Activated CD8-positive, alpha-beta T cell treated with anti-CD3 and anti-CD28 coated beads, Interleukin-2, amount 10 ng/mL, durations not matched to agents 7 days and 5 days (primary cell): Measurements from ENCODE around the gene CIDEB. TPM values are rescaled to one million over a fixed set of nuclear protein-coding genes. Genes with fewer than 3 reads are reported as not detected.

Source experiments
- ATAC-seq: fragments of 150-1000 bp; cut with Tn5 transposase; one replicate; pipeline ENCODE4 v1.10.0; 2021; ENCODE audit warnings: moderate library complexity
- CTCF ChIA-PET: fragments of 350-600 bp; sonication (Branson Sonifier 250); formaldehyde crosslinking; loops from one replicate; lab custom pipeline; 2021; ENCODE audit warnings: antibody characterized with exemption; lab: Charles Lee
- POLR2A ChIA-PET: fragments of 350-600 bp; sonication (Branson Sonifier 250); formaldehyde crosslinking; loops from one replicate; lab custom pipeline; 2021; ENCODE audit warnings: antibody characterized with exemption; lab: Charles Lee
- DNase-seq: peaks from one replicate; pipeline ENCODE4 v3.0.0-alpha.2; 2020
- H3K27ac Mint-ChIP-seq: one replicate; pipeline ENCODE4 v1.8.0; 2021; ENCODE audit warnings: mild to moderate bottlenecking, mixed read lengths
- H3K27me3 Mint-ChIP-seq: one replicate; pipeline ENCODE4 v1.8.0; 2021; ENCODE audit warnings: low read depth, mixed read lengths
- H3K36me3 Mint-ChIP-seq: one replicate; pipeline ENCODE4 v1.8.0; 2021; ENCODE audit warnings: low read depth, mixed read lengths
- H3K4me1 Mint-ChIP-seq: one replicate; pipeline ENCODE4 v1.8.0; 2021; ENCODE audit warnings: low read depth, mixed read lengths
- H3K4me3 Mint-ChIP-seq: one replicate; pipeline ENCODE4 v1.8.0; 2021; ENCODE audit warnings: mild to moderate bottlenecking, mixed read lengths
- H3K9me3 Mint-ChIP-seq: one replicate; pipeline ENCODE4 v1.8.0; 2022; ENCODE audit warnings: mixed read lengths; ENCODE audit not compliant: insufficient read depth
- total RNA-seq, 2 experiments: library from RNA; stranded (reverse); gene quantifications; one replicate each; pipeline ENCODE4 v1.2.3, GENCODE V29; 2021

Gene CIDEB
- total RNA-seq, 2 experiments from 2014 or later = 47.2 to 48.2 TPM

GRCh38 chr14:24289649-24290280 lies 18.0 kb downstream of the CIDEB start:
- ChIA-PET POLR2A (interaction anchor here (0.8 to 2.8 kb wide), 7 partner anchors 8 to 142 kb away, joined by 3 to 12 read pairs (median 5); partner anchors contain the start of genes RABGGTA and TINF2), CTCF (interaction anchor here (1.1 to 26.4 kb wide), 10 partner anchors 10 to 142 kb away, joined by 4 to 801 read pairs (median 8); partner anchors contain the start of genes CIDEB, GMPR2, LTB4R and LTB4R2)
- no peak overlapping the region for H3K4me3 Mint-ChIP-seq
- H3K9me3 Mint-ChIP-seq = no peaks in the 10 kb centered on the region
- DNase-seq = peak; percentile 68
- peaks cover 51% of the 10 kb centered on the region for H3K36me3 Mint-ChIP-seq
- peak; percentile 84 for ATAC-seq
- no peaks in the 10 kb centered on the region for H3K27me3 Mint-ChIP-seq
- H3K4me1 Mint-ChIP-seq = peaks cover 28% of the 10 kb centered on the region
- no peak overlapping the region for H3K27ac Mint-ChIP-seq

- peaks cover 28% of the 10 kb centered on the region for H3K4me1 Mint-ChIP-seq
- CTCF ChIA-PET = interaction anchor here (1.5 kb wide), 1 partner anchor 10 kb away, joined by 5 read pairs; no protein-coding TSS in a partner anchor
- POLR2A ChIA-PET = no interaction called here
Observed at GRCh38 chr14:24286996-24287395, 20.8 kb downstream of the CIDEB start.

GRCh38 chr14:24285351-24285750 lies 22.4 kb downstream of the CIDEB start:
- Mint-ChIP-seq H3K9me3 (no peaks in the 10 kb centered on the region), H3K4me3 (no peak overlapping the region), H3K4me1 (peaks cover 19% of the 10 kb centered on the region), H3K36me3 (peaks cover 17% of the 10 kb centered on the region), H3K27me3 (no peaks in the 10 kb centered on the region), H3K27ac (no peak overlapping the region)
- ChIA-PET CTCF (no interaction called here), POLR2A (no interaction called here)
- no peak for ATAC-seq
- no peak for DNase-seq

More at GRCh38 chr14:24286996-24287395, 20.8 kb downstream of the CIDEB start:
- Mint-ChIP-seq H3K9me3 (no peaks in the 10 kb centered on the region), H3K27ac (no peak overlapping the region), H3K4me3 (no peak overlapping the region), H3K36me3 (peaks cover 32% of the 10 kb centered on the region), H3K27me3 (no peaks in the 10 kb centered on the region)
- no peak for DNase-seq
- no peak for ATAC-seq

- Mint-ChIP-seq H3K4me1 (peaks cover 16% of the 10 kb centered on the region), H3K27ac (no peak overlapping the region), H3K27me3 (no peaks in the 10 kb centered on the region), H3K4me3 (no peak overlapping the region), H3K36me3 (peaks cover 9% of the 10 kb centered on the region), H3K9me3 (no peaks in the 10 kb centered on the region)
- DNase-seq (no peak), ATAC-seq (no peak)
- POLR2A ChIA-PET = no interaction called here
- CTCF ChIA-PET = interaction anchor here (1.9 to 8.4 kb wide), 3 partner anchors 13 to 42 kb away, joined by 9 to 55 read pairs (median 17); partner anchors contain the start of gene TINF2
Observed at GRCh38 chr14:24284501-24285035, 23.2 kb downstream of the CIDEB start.

GRCh38 chr14:24283796-24284460 lies 23.8 kb downstream of the CIDEB start:
- Mint-ChIP-seq H3K36me3 (peaks cover 4% of the 10 kb centered on the region), H3K4me1 (peaks cover 18% of the 10 kb centered on the region), H3K27ac (no peak overlapping the region), H3K4me3 (no peak overlapping the region), H3K27me3 (no peaks in the 10 kb centered on the region), H3K9me3 (no peaks in the 10 kb centered on the region)
- no peak for ATAC-seq
- ChIA-PET POLR2A (interaction anchor here (0.7 to 1.0 kb wide), 3 partner anchors 13 to 113 kb away, joined by 3 read pairs; no protein-coding TSS in a partner anchor), CTCF (interaction anchor here (1.9 to 8.4 kb wide), 4 partner anchors 13 to 41 kb away, joined by 9 to 55 read pairs (median 22); partner anchors contain the start of genes RABGGTA and TINF2)
- no peak for DNase-seq

- Mint-ChIP-seq H3K4me3 (no peak overlapping the region), H3K27me3 (no peaks in the 10 kb centered on the region), H3K36me3 (peaks cover under 1% of the 10 kb centered on the region), H3K9me3 (no peaks in the 10 kb centered on the region), H3K4me1 (peaks cover 25% of the 10 kb centered on the region), H3K27ac (no peak overlapping the region)
- DNase-seq (no peak), ATAC-seq (no peak)
- POLR2A ChIA-PET = interaction anchor here (1.0 to 1.7 kb wide), 4 partner anchors 7 to 36 kb away, joined by 3 to 4 read pairs (median 3); no protein-coding TSS in a partner anchor
- CTCF ChIA-PET = interaction anchor here (1.1 to 8.4 kb wide), 6 partner anchors 12 to 51 kb away, joined by 3 to 57 read pairs (median 22); partner anchors contain the start of genes CIDEB, LTB4R, LTB4R2 and RABGGTA
Observed at GRCh38 chr14:24282736-24283135, 25.0 kb downstream of the CIDEB start.

- Mint-ChIP-seq H3K9me3 (no peaks in the 10 kb centered on the region), H3K27ac (no peak overlapping the region), H3K27me3 (no peaks in the 10 kb centered on the region), H3K36me3 (peaks cover 2% of the 10 kb centered on the region), H3K4me1 (peaks cover 29% of the 10 kb centered on the region), H3K4me3 (no peak overlapping the region)
- ATAC-seq = no peak
- DNase-seq = no peak
- CTCF ChIA-PET = interaction anchor here (1.1 to 8.4 kb wide), 6 partner anchors 8 to 52 kb away, joined by 3 to 57 read pairs (median 24); partner anchors contain the start of genes CIDEB, LTB4R, LTB4R2 and RABGGTA
- POLR2A ChIA-PET = interaction anchor here (1.2 to 1.7 kb wide), 2 partner anchors 8 to 14 kb away, joined by 3 to 4 read pairs; no protein-coding TSS in a partner anchor
Observed at GRCh38 chr14:24281636-24282035, 26.1 kb downstream of the CIDEB start.

GRCh38 chr14:24280797-24281460 lies 26.8 kb downstream of the CIDEB start:
- POLR2A ChIA-PET = interaction anchor here (1.7 to 1.8 kb wide), 3 partner anchors 9 to 10 kb away, joined by 4 to 9 read pairs (median 5); partner anchors contain the start of gene RABGGTA
- H3K36me3 Mint-ChIP-seq = peaks cover 2% of the 10 kb centered on the region
- H3K27me3 Mint-ChIP-seq = no peaks in the 10 kb centered on the region
- no peak for ATAC-seq
- no peak overlapping the region for H3K4me3 Mint-ChIP-seq
- no peak for DNase-seq
- H3K9me3 Mint-ChIP-seq = no peaks in the 10 kb centered on the region
- H3K4me1 Mint-ChIP-seq = peaks cover 29% of the 10 kb centered on the region
- CTCF ChIA-PET = interaction anchor here (1.1 to 8.4 kb wide), 9 partner anchors 9 to 151 kb away, joined by 4 to 57 read pairs (median 18); partner anchors contain the start of genes CHMP4A, CIDEB, LTB4R and LTB4R2
- peak overlapping the region; percentile 2 for H3K27ac Mint-ChIP-seq

- CTCF ChIA-PET = interaction anchor here (1.4 to 8.4 kb wide), 12 partner anchors 9 to 66 kb away, joined by 3 to 57 read pairs (median 13); partner anchors contain the start of genes CHMP4A, CIDEB, DHRS1 and LTB4R
- peaks cover 30% of the 10 kb centered on the region for H3K4me1 Mint-ChIP-seq
- POLR2A ChIA-PET = interaction anchor here (1.0 to 1.8 kb wide), 3 partner anchors 8 to 20 kb away, joined by 4 to 9 read pairs (median 5); partner anchors contain the start of genes DHRS1, NOP9 and RABGGTA
Observed at GRCh38 chr14:24279301-24280186, 28.2 kb downstream of the CIDEB start.

GRCh38 chr14:24278424-24278823 lies 29.4 kb downstream of the CIDEB start:
- CTCF ChIA-PET = interaction anchor here (1.0 to 8.4 kb wide), 8 partner anchors 8 to 62 kb away, joined by 3 to 57 read pairs (median 20); partner anchors contain the start of genes CIDEB, LTB4R, LTB4R2 and MDP1
- DNase-seq = no peak
- peaks cover 2% of the 10 kb centered on the region for H3K36me3 Mint-ChIP-seq
- no peak overlapping the region for H3K4me3 Mint-ChIP-seq
- peak overlapping the region; percentile 31 for H3K27ac Mint-ChIP-seq
- H3K9me3 Mint-ChIP-seq = no peaks in the 10 kb centered on the region
- H3K4me1 Mint-ChIP-seq = peaks cover 41% of the 10 kb centered on the region
- no peaks in the 10 kb centered on the region for H3K27me3 Mint-ChIP-seq
- ATAC-seq = no peak
- POLR2A ChIA-PET = interaction anchor here (1.6 kb wide), 1 partner anchor 36 kb away, joined by 6 read pairs; the partner anchor contains the start of gene TINF2

More at GRCh38 chr14:24279301-24280186, 28.2 kb downstream of the CIDEB start:
- no peaks in the 10 kb centered on the region for H3K9me3 Mint-ChIP-seq
- ATAC-seq (peak; percentile 69), DNase-seq (peak; percentile 44)
- no peaks in the 10 kb centered on the region for H3K27me3 Mint-ChIP-seq
- peaks cover 2% of the 10 kb centered on the region for H3K36me3 Mint-ChIP-seq
- no peak overlapping the region for H3K4me3 Mint-ChIP-seq
- H3K27ac Mint-ChIP-seq = peak overlapping the region; percentile 73
